Activated T-cell treated with anti-CD3 and anti-CD28 coated beads, Interleukin-2, amount 50 U/mL, for 4 hours (primary cell): ENCODE results near the gene ABCB1. TPM values are rescaled to one million over a fixed set of nuclear protein-coding genes. Genes with fewer than 3 reads are reported as not detected.

Experiments used
- ATAC-seq, 2 donors: fragments of 200-7000 bp; cut with Tn5 transposase; one replicate each; pipeline ENCODE4 v1.10.0; 2021
- DNase-seq: peaks from one replicate; pipeline ENCODE4 v3.0.0-alpha.2; 2020
- H3K27me3 Mint-ChIP-seq: one replicate; pipeline ENCODE4 v1.8.0; 2021; ENCODE audit warnings: low read depth, mixed read lengths
- H3K36me3 Mint-ChIP-seq: one replicate; pipeline ENCODE4 v1.8.0; 2022; ENCODE audit warnings: mixed read lengths; ENCODE audit not compliant: insufficient read depth
- H3K4me1 Mint-ChIP-seq: one replicate; pipeline ENCODE4 v1.8.0; 2021; ENCODE audit warnings: low read depth, mixed read lengths
- H3K4me3 Mint-ChIP-seq: one replicate; pipeline ENCODE4 v1.8.0; 2021; ENCODE audit warnings: mild to moderate bottlenecking, moderate library complexity, mixed read lengths
- H3K9me3 Mint-ChIP-seq: one replicate; pipeline ENCODE4 v1.8.0; 2021; ENCODE audit warnings: mixed read lengths
- total RNA-seq, 3 donors: library from RNA; stranded (reverse); gene quantifications; one replicate each; pipeline ENCODE4 v1.2.1, GENCODE V29; 2021

Gene ABCB1
- total RNA-seq, 3 donors from 2014 or later, result 6.3 to 10.8 (median 7.3) TPM

- H3K36me3 Mint-ChIP-seq, result peaks cover 5% of the 10 kb centered on the region
- peak in 1 of 2 donors; percentile 60 for ATAC-seq
Measured at GRCh38 chr7:87564296-87564963, 36.3 kb downstream of the ABCB1 start.

GRCh38 chr7:87561702-87562101, 39.0 kb downstream of the ABCB1 start:
- ATAC-seq (no peak), DNase-seq (no peak)
- Mint-ChIP-seq H3K27me3 (no peaks in the 10 kb centered on the region), H3K4me1 (peaks cover 2% of the 10 kb centered on the region), H3K36me3 (peaks cover 4% of the 10 kb centered on the region), H3K4me3 (no peak overlapping the region), H3K9me3 (no peaks in the 10 kb centered on the region)

More at GRCh38 chr7:87564296-87564963, 36.3 kb downstream of the ABCB1 start:
- H3K4me3 Mint-ChIP-seq, result no peak overlapping the region
- peak; percentile 6 for DNase-seq
- peaks cover 2% of the 10 kb centered on the region for H3K4me1 Mint-ChIP-seq
- no peaks in the 10 kb centered on the region for H3K27me3 Mint-ChIP-seq
- no peaks in the 10 kb centered on the region for H3K9me3 Mint-ChIP-seq

GRCh38 chr7:87561102-87561501, 39.6 kb downstream of the ABCB1 start:
- DNase-seq (no peak), ATAC-seq (no peak)
- Mint-ChIP-seq H3K4me1 (peaks cover 2% of the 10 kb centered on the region), H3K4me3 (no peak overlapping the region), H3K36me3 (peaks cover 3% of the 10 kb centered on the region), H3K9me3 (no peaks in the 10 kb centered on the region), H3K27me3 (no peaks in the 10 kb centered on the region)

- no peaks in the 10 kb centered on the region for H3K27me3 Mint-ChIP-seq
- H3K36me3 Mint-ChIP-seq, result peaks cover 2% of the 10 kb centered on the region
- H3K4me3 Mint-ChIP-seq, result no peak overlapping the region
- ATAC-seq, result no peak
- no peaks in the 10 kb centered on the region for H3K9me3 Mint-ChIP-seq
- H3K4me1 Mint-ChIP-seq, result no peaks in the 10 kb centered on the region
- no peak for DNase-seq
Measured at GRCh38 chr7:87552351-87552900, 48.3 kb downstream of the ABCB1 start.

- Mint-ChIP-seq H3K9me3 (no peaks in the 10 kb centered on the region), H3K4me1 (no peaks in the 10 kb centered on the region), H3K27me3 (no peaks in the 10 kb centered on the region), H3K4me3 (no peak overlapping the region), H3K36me3 (no peaks in the 10 kb centered on the region)
- DNase-seq (no peak), ATAC-seq (no peak)
Measured at GRCh38 chr7:87548123-87548919, 52.4 kb downstream of the ABCB1 start.

- DNase-seq (no peak), ATAC-seq (no peak)
- Mint-ChIP-seq H3K4me3 (no peak overlapping the region), H3K4me1 (no peaks in the 10 kb centered on the region), H3K27me3 (no peaks in the 10 kb centered on the region), H3K36me3 (peaks cover 1% of the 10 kb centered on the region), H3K9me3 (no peaks in the 10 kb centered on the region)
Measured at GRCh38 chr7:87545760-87546159, 54.9 kb downstream of the ABCB1 start.

GRCh38 chr7:87543623-87544022, 57.1 kb downstream of the ABCB1 start:
- no peak for DNase-seq
- ATAC-seq, result no peak
- Mint-ChIP-seq H3K9me3 (no peaks in the 10 kb centered on the region), H3K27me3 (no peaks in the 10 kb centered on the region), H3K4me3 (no peak overlapping the region), H3K36me3 (peaks cover 1% of the 10 kb centered on the region), H3K4me1 (no peaks in the 10 kb centered on the region)

- Mint-ChIP-seq H3K9me3 (no peaks in the 10 kb centered on the region), H3K4me3 (no peak overlapping the region), H3K27me3 (no peaks in the 10 kb centered on the region), H3K4me1 (no peaks in the 10 kb centered on the region), H3K36me3 (peaks cover 1% of the 10 kb centered on the region)
- DNase-seq (no peak), ATAC-seq (no peak)
Measured at GRCh38 chr7:87541648-87542047, 59.0 kb downstream of the ABCB1 start.

- no peak for DNase-seq
- Mint-ChIP-seq H3K4me1 (no peaks in the 10 kb centered on the region), H3K27me3 (no peaks in the 10 kb centered on the region), H3K9me3 (no peaks in the 10 kb centered on the region), H3K4me3 (no peak overlapping the region), H3K36me3 (peaks cover 1% of the 10 kb centered on the region)
- ATAC-seq, result no peak
Measured at GRCh38 chr7:87538052-87538451, 62.6 kb downstream of the ABCB1 start.

GRCh38 chr7:87534072-87534471, 66.6 kb downstream of the ABCB1 start:
- peaks cover 3% of the 10 kb centered on the region for H3K36me3 Mint-ChIP-seq
- H3K27me3 Mint-ChIP-seq, result no peaks in the 10 kb centered on the region
- H3K4me1 Mint-ChIP-seq, result no peaks in the 10 kb centered on the region
- no peak overlapping the region for H3K4me3 Mint-ChIP-seq
- H3K9me3 Mint-ChIP-seq, result no peaks in the 10 kb centered on the region
- no peak for DNase-seq
- no peak for ATAC-seq

GRCh38 chr7:87530126-87530525, 70.6 kb downstream of the ABCB1 start:
- DNase-seq (no peak), ATAC-seq (no peak)
- no peaks in the 10 kb centered on the region for H3K27me3 Mint-ChIP-seq
- no peaks in the 10 kb centered on the region for H3K9me3 Mint-ChIP-seq
- H3K36me3 Mint-ChIP-seq, result peaks cover 8% of the 10 kb centered on the region
- H3K4me3 Mint-ChIP-seq, result no peak overlapping the region
- no peaks in the 10 kb centered on the region for H3K4me1 Mint-ChIP-seq

- H3K4me1 Mint-ChIP-seq, result no peaks in the 10 kb centered on the region
- peaks cover 8% of the 10 kb centered on the region for H3K36me3 Mint-ChIP-seq
- DNase-seq (no peak), ATAC-seq (no peak)
- H3K9me3 Mint-ChIP-seq, result no peaks in the 10 kb centered on the region
- no peaks in the 10 kb centered on the region for H3K27me3 Mint-ChIP-seq
- no peak overlapping the region for H3K4me3 Mint-ChIP-seq
Measured at GRCh38 chr7:87528730-87529129, 72.0 kb downstream of the ABCB1 start.

- no peak for DNase-seq
- Mint-ChIP-seq H3K9me3 (no peaks in the 10 kb centered on the region), H3K4me3 (no peak overlapping the region), H3K4me1 (no peaks in the 10 kb centered on the region), H3K27me3 (no peaks in the 10 kb centered on the region), H3K36me3 (peaks cover 4% of the 10 kb centered on the region)
- ATAC-seq, result no peak
Measured at GRCh38 chr7:87518735-87519134, 81.9 kb downstream of the ABCB1 start.

GRCh38 chr7:87517891-87518290, 82.8 kb downstream of the ABCB1 start:
- no peak for ATAC-seq
- Mint-ChIP-seq H3K9me3 (no peaks in the 10 kb centered on the region), H3K27me3 (no peaks in the 10 kb centered on the region), H3K4me1 (no peaks in the 10 kb centered on the region), H3K36me3 (peaks cover 4% of the 10 kb centered on the region), H3K4me3 (no peak overlapping the region)
- no peak for DNase-seq
